Measurements from ENCODE around the gene KCNQ5. TPM values are rescaled to one million over a fixed set of nuclear protein-coding genes. Genes with fewer than 3 reads are reported as not detected.
A peak's percentile ranks its signal among the peaks of the same experiment; 100 is the strongest.

The KCNQ5 gene
- total and polyA plus RNA-seq, 10 of the 15 experiments (the other 5 are each of a cell fraction or from before 2014, with no cell fraction given) = 0.60 to 16.2 (median 3.2) TPM

- TF ChIP-seq, protein P1, sequence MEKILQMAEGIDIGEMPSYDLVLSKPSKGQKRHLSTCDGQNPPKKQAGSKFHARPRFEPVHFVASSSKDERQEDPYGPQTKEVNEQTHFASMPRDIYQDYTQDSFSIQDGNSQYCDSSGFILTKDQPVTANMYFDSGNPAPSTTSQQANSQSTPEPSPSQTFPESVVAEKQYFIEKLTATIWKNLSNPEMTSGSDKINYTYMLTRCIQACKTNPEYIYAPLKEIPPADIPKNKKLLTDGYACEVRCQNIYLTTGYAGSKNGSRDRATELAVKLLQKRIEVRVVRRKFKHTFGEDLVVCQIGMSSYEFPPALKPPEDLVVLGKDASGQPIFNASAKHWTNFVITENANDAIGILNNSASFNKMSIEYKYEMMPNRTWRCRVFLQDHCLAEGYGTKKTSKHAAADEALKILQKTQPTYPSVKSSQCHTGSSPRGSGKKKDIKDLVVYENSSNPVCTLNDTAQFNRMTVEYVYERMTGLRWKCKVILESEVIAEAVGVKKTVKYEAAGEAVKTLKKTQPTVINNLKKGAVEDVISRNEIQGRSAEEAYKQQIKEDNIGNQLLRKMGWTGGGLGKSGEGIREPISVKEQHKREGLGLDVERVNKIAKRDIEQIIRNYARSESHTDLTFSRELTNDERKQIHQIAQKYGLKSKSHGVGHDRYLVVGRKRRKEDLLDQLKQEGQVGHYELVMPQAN (conservative IDR thresholded peaks at IDR 0.05) = no peak
- TF ChIP-seq BACH1 (IDR thresholded peaks at IDR 0.05; ENCODE audit: borderline replicate concordance) = no peak; the same call in 1 of the 2 replicates
- no peak for TF ChIP-seq ZBED1 (IDR thresholded peaks at IDR 0.05; ENCODE audit: borderline replicate concordance)
- no peak for TF ChIP-seq KDM1A (IDR thresholded peaks at IDR 0.05; ENCODE audit: borderline replicate concordance)
- peak; percentile 61; the same call in 1 of the 2 replicates for TF ChIP-seq NBN (IDR thresholded peaks at IDR 0.05)
- no peak for TF ChIP-seq GATAD2B (conservative IDR thresholded peaks at IDR 0.05; ENCODE audit: low read depth)
- TF ChIP-seq MAX (IDR thresholded peaks at IDR 0.05; ENCODE audit: low read depth, low read length) = no peak; the same call in 1 of the 2 replicates
- TF ChIP-seq, protein P2, sequence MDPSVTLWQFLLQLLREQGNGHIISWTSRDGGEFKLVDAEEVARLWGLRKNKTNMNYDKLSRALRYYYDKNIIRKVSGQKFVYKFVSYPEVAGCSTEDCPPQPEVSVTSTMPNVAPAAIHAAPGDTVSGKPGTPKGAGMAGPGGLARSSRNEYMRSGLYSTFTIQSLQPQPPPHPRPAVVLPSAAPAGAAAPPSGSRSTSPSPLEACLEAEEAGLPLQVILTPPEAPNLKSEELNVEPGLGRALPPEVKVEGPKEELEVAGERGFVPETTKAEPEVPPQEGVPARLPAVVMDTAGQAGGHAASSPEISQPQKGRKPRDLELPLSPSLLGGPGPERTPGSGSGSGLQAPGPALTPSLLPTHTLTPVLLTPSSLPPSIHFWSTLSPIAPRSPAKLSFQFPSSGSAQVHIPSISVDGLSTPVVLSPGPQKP (IDR thresholded peaks at IDR 0.05; ENCODE audit: low read depth, low read length) = no peak
- TF ChIP-seq FOXM1 (IDR thresholded peaks at IDR 0.05; ENCODE audit: low read depth, low read length) = peak; percentile 46; the same call in 1 of the 2 replicates
- TF ChIP-seq KAT2A (conservative IDR thresholded peaks at IDR 0.05; ENCODE audit: control insufficient read depth, low read depth, low read length) = no peak
- no peak for TF ChIP-seq RB1 (IDR thresholded peaks at IDR 0.05; ENCODE audit: borderline replicate concordance)
- no peak for TF ChIP-seq CEBPB (IDR thresholded peaks at IDR 0.05; ENCODE audit: borderline replicate concordance in 1 of 2, low read depth in 2 of 2, low read length in 2 of 2)
- TF ChIP-seq ESRRA (IDR thresholded peaks at IDR 0.05; ENCODE audit: low read length) = no peak
- TF ChIP-seq YY1 (IDR thresholded peaks at IDR 0.05; ENCODE audit: low read depth, low read length) = 0 out of 2 replicates have a peak, but pooled peaks have one; percentile 28
- peak; percentile 46; the same call in 1 of the 2 replicates for TF ChIP-seq BMI1 (IDR thresholded peaks at IDR 0.05; ENCODE audit: borderline replicate concordance)
- TF ChIP-seq NFYA (IDR thresholded peaks at IDR 0.05; ENCODE audit: borderline replicate concordance, low read depth, low read length) = no peak
- peak in 1 of 2 experiments; percentile 63; a peak in 1 of 4 replicates for TF ChIP-seq ETV6 (conservative IDR thresholded peaks at IDR 0.05 in 1 of 2, IDR thresholded peaks at IDR 0.05 in 1 of 2; ENCODE audit: borderline replicate concordance in 1 of 2, low read depth in 1 of 2)
- TF ChIP-seq MYB (IDR thresholded peaks at IDR 0.05; ENCODE audit: borderline replicate concordance, low read depth, low read length) = no peak
- TF ChIP-seq ZNF687 (IDR thresholded peaks at IDR 0.05) = no peak
- TF ChIP-seq, protein P3, sequence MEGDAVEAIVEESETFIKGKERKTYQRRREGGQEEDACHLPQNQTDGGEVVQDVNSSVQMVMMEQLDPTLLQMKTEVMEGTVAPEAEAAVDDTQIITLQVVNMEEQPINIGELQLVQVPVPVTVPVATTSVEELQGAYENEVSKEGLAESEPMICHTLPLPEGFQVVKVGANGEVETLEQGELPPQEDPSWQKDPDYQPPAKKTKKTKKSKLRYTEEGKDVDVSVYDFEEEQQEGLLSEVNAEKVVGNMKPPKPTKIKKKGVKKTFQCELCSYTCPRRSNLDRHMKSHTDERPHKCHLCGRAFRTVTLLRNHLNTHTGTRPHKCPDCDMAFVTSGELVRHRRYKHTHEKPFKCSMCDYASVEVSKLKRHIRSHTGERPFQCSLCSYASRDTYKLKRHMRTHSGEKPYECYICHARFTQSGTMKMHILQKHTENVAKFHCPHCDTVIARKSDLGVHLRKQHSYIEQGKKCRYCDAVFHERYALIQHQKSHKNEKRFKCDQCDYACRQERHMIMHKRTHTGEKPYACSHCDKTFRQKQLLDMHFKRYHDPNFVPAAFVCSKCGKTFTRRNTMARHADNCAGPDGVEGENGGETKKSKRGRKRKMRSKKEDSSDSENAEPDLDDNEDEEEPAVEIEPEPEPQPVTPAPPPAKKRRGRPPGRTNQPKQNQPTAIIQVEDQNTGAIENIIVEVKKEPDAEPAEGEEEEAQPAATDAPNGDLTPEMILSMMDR (IDR thresholded peaks at IDR 0.05 in 2 of 3, conservative IDR thresholded peaks at IDR 0.05 in 1 of 3; ENCODE audit: control insufficient read depth in 2 of 3, extremely low read depth in 1 of 3, insufficient read depth in 1 of 3, low read depth in 3 of 3, low read length in 3 of 3) = no peak
- TF ChIP-seq ZSCAN29 (IDR thresholded peaks at IDR 0.05) = no peak
- no peak for TF ChIP-seq POLR2AphosphoS2 (IDR thresholded peaks at IDR 0.05; ENCODE audit: low read depth, low read length)
These were observed 4.3 kb downstream of the KCNQ5 start (continued) for GRCh38 chr6:72626126-72626525.

Data from GM12878 (cell line).